HG02981 (cell line): ENCODE measurements around the gene ACACB.

Experiments used
- ATAC-seq: cut with Tn5 transposase; IDR thresholded peaks from one replicate; pipeline ENCODE4 v1.9.1; 2021; ENCODE audit warnings: mild to moderate bottlenecking, moderate library complexity; ENCODE audit not compliant: unreplicated experiment

ACACB gene

GRCh38 chr12:109292342-109292711 lies 175.9 kb downstream of the ACACB start:
- ATAC-seq = no peak

GRCh38 chr12:109293106-109293505 lies 176.7 kb downstream of the ACACB start:
- no peak for ATAC-seq

GRCh38 chr12:109294286-109294796 lies 178.0 kb downstream of the ACACB start:
- no peak for ATAC-seq

- ATAC-seq = no peak
Observed at GRCh38 chr12:109295764-109296425, 179.5 kb downstream of the ACACB start.

- ATAC-seq = no peak
Observed at GRCh38 chr12:109296431-109296830, 180.0 kb downstream of the ACACB start.

GRCh38 chr12:109299849-109300248 lies 183.5 kb downstream of the ACACB start:
- no peak for ATAC-seq

GRCh38 chr12:109301643-109302168 lies 185.3 kb downstream of the ACACB start:
- ATAC-seq = no peak

- no peak for ATAC-seq
Observed at GRCh38 chr12:109302358-109302757, 186.0 kb downstream of the ACACB start.

- no peak for ATAC-seq
Observed at GRCh38 chr12:109302770-109303169, 186.4 kb downstream of the ACACB start.

GRCh38 chr12:109304485-109304884 lies 188.1 kb downstream of the ACACB start:
- ATAC-seq = no peak

- ATAC-seq = no peak
Observed at GRCh38 chr12:109305547-109305946, 189.2 kb downstream of the ACACB start.

GRCh38 chr12:109307051-109307450 lies 190.7 kb downstream of the ACACB start:
- no peak for ATAC-seq

GRCh38 chr12:109308534-109309380 lies 192.4 kb downstream of the ACACB start, which contains the start of gene FOXN4:
TSS of gene FOXN4 (minus strand) at chr12:109309284. CDS start at chr12:109308321, 963 bp downstream.
- ATAC-seq = no peak

- no peak for ATAC-seq
Observed at GRCh38 chr12:109309381-109310246, 193.2 kb downstream of the ACACB start.

GRCh38 chr12:109310247-109311125 lies 194.1 kb downstream of the ACACB start:
- ATAC-seq = no peak
